ENCODE data around the gene EYS. TPM values are rescaled to one million over a fixed set of nuclear protein-coding genes. Genes with fewer than 3 reads are reported as not detected.

EYS gene
- total and polyA plus RNA-seq, 2 of the 8 experiments (the other 6 are each of a cell fraction or from before 2014, with no cell fraction given), result 0.05 to 0.13 TPM

DNA sequence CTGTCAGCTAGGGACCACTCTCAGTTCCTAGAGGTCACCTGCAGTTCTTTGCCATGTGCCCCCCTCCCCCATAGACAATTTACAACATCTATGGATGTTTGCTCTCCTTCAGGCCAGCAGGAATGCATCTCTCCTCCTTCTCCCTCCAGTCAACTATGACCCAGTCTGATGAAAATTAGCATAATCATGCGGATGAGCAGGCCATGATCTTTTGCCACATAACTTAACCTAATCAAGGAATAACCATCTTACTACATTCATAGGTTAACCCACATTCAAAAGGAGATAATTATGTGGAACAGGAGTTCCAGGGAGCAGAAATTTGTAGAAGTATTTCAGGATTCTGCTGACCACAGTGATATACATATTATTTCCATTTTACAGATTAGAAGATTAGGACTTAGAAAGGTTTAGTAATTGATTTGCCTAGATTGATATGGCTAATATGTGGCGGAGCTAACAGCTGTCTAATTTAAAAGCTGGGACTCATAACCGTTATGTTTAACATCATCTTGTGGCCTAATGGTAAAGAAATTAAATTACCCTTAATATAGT is 1585.9 kb downstream of the EYS start:
- no peak overlapping the region for H2BK12ac ChIP-seq (ENCODE audit: low read depth, low read length)
- no peak for FAIRE-seq
- no peak overlapping the region for H2AK5ac ChIP-seq (ENCODE audit: low read depth, low read length)
- H2BK20ac ChIP-seq (ENCODE audit: low read length), result no peak overlapping the region
- no peaks in the 10 kb centered on the region for H3K79me2 ChIP-seq (ENCODE audit: control insufficient read depth in 1 of 2, insufficient read depth in 2 of 2, low read length in 2 of 2)
- H3K36me3 ChIP-seq (ENCODE audit: control insufficient read depth in 2 of 4, insufficient read depth in 4 of 4, low read length in 3 of 4), result no peaks in the 10 kb centered on the region
- no peaks in the 10 kb centered on the region for H3K9me3 ChIP-seq (ENCODE audit: insufficient read depth in 2 of 2, low read depth in 1 of 2, low read length in 1 of 2)
- H2AFZ ChIP-seq (ENCODE audit: low read length), result no peak overlapping the region
- H3K9ac ChIP-seq (replicated peaks in 1 of 4; ENCODE audit: extremely low read depth in 1 of 4, low read depth in 3 of 4, low read length in 3 of 4), result no peak overlapping the region
- no peak overlapping the region for H4K8ac ChIP-seq (ENCODE audit: extremely low read depth, insufficient read depth, low read length)
- H3K4me1 ChIP-seq (replicated peaks in 1 of 4; ENCODE audit: control insufficient read depth in 3 of 4, insufficient read depth in 4 of 4, low read length in 3 of 4), result no peaks in the 10 kb centered on the region
- WGBS, 2 experiments (ENCODE audit: extremely low coverage in 1 of 2, insufficient coverage in 1 of 2, insufficient read length in 1 of 2, insufficient replicate concordance in 2 of 2, low coverage in 1 of 2, low lambda C conversion rate in 2 of 2, missing lambda C conversion rate in 1 of 2), result 95% methylated on average over 3 of the region's 3 CpGs; no CpG with 5 or more reads in 1 of the 2 experiments
- no peak overlapping the region for H4K5ac ChIP-seq (ENCODE audit: insufficient read length, low read depth, low read length)
- H3K18ac ChIP-seq (ENCODE audit: extremely low read depth, low read length), result no peak overlapping the region
- POLR2A ChIA-PET (ENCODE audit: partially characterized antibody), result no interaction called here
- no peak for DNase-seq (ENCODE audit: low read depth in 1 of 2, low spot score in 2 of 2)
- no peak overlapping the region for H3K4me2 ChIP-seq (ENCODE audit: insufficient read depth in 1 of 2, low read depth in 2 of 2, low read length in 2 of 2)
- no peaks in the 10 kb centered on the region for H3K27me3 ChIP-seq (replicated peaks in 1 of 4; ENCODE audit: control insufficient read depth in 3 of 4, extremely low read depth in 1 of 4, insufficient read depth in 3 of 4, low read length in 3 of 4)
- no peak overlapping the region for H3K23ac ChIP-seq (ENCODE audit: insufficient read length)
- no peak overlapping the region for H2BK15ac ChIP-seq (ENCODE audit: low read length)
- CTCF ChIA-PET (ENCODE audit: partially characterized antibody), result no interaction called here
- no peaks in the 10 kb centered on the region for H3K79me1 ChIP-seq (ENCODE audit: low read depth, low read length)
- no peak overlapping the region for H2BK5ac ChIP-seq (ENCODE audit: low read depth, low read length)
- no peak overlapping the region for H3K4ac ChIP-seq (replicated peaks; ENCODE audit: insufficient read length, low read depth, low read length)
- no peak overlapping the region for H4K91ac ChIP-seq (replicated peaks; ENCODE audit: insufficient read length, low read length)
- H2BK120ac ChIP-seq (replicated peaks; ENCODE audit: low read depth, low read length), result no peak overlapping the region
- H4K20me1 ChIP-seq (replicated peaks in 1 of 2; ENCODE audit: control insufficient read depth in 1 of 2, insufficient read depth in 2 of 2, low read length in 2 of 2), result no peaks in the 10 kb centered on the region
- H3K56ac ChIP-seq (replicated peaks; ENCODE audit: insufficient read length, low read depth, low read length), result no peak overlapping the region
- H3K14ac ChIP-seq (ENCODE audit: insufficient read length), result no peak overlapping the region
- H3K4me3 ChIP-seq (ENCODE audit: extremely low read depth in 1 of 4, insufficient read depth in 2 of 4, low read depth in 3 of 4, low read length in 4 of 4), result no peak overlapping the region
- no peaks in the 10 kb centered on the region for H3K23me2 ChIP-seq (ENCODE audit: low read depth, low read length)
- H3K27ac ChIP-seq (ENCODE audit: low read depth, low read length), result no peak overlapping the region
- TF ChIP-seq KDM4A (IDR thresholded peaks at IDR 0.05; ENCODE audit: low read depth, low read length, severe bottlenecking) (no peak), SUZ12 (IDR thresholded peaks at IDR 0.05; ENCODE audit: low read length) (no peak), SIRT6 (IDR thresholded peaks at IDR 0.05; ENCODE audit: low read length) (no peak), MAX (IDR thresholded peaks at IDR 0.05) (no peak), SIX5 (IDR thresholded peaks at IDR 0.05; ENCODE audit: low read depth, low read length) (no peak), HDAC6 (IDR thresholded peaks at IDR 0.05; ENCODE audit: low read depth, low read length) (no peak), NANOG (IDR thresholded peaks at IDR 0.05; ENCODE audit: insufficient read depth, low read depth, low read length, poor library complexity, severe bottlenecking) (no peak), YY1 (IDR thresholded peaks at IDR 0.05; ENCODE audit: low read depth, low read length) (no peak), CEBPB (IDR thresholded peaks at IDR 0.05; ENCODE audit: low read depth, low read length) (no peak), SP4 (IDR thresholded peaks at IDR 0.05; ENCODE audit: low read length) (no peak), EZH2 (IDR thresholded peaks at IDR 0.05; ENCODE audit: low read depth, low read length, severe bottlenecking) (no peak), FOSL1 (IDR thresholded peaks at IDR 0.05; ENCODE audit: insufficient read depth, low read depth, low read length) (no peak), NRF1 (IDR thresholded peaks at IDR 0.05; ENCODE audit: low read depth, low read length) (no peak)
- TF ChIP-seq, protein P1, sequence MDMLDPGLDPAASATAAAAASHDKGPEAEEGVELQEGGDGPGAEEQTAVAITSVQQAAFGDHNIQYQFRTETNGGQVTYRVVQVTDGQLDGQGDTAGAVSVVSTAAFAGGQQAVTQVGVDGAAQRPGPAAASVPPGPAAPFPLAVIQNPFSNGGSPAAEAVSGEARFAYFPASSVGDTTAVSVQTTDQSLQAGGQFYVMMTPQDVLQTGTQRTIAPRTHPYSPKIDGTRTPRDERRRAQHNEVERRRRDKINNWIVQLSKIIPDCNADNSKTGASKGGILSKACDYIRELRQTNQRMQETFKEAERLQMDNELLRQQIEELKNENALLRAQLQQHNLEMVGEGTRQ (IDR thresholded peaks at IDR 0.05; ENCODE audit: low read length), result no peak

Measured in H1 (cell line).